AG10803 (cell line): Measurements from ENCODE around the gene MYRF.

Experiments used
- DNase-seq: peaks from one replicate; pipeline ENCODE4 v3.0.0; 2010; ENCODE audit warnings: low read depth
- H3K4me3 ChIP-seq: 2 replicates; pipeline ENCODE4 v1.5.1; 2011; ENCODE audit warnings: mild to moderate bottlenecking, low read length, control low read depth
- TF ChIP-seq, protein P1 (sequence below): conservative IDR thresholded peaks from 2 replicates; pipeline ENCODE4 v1.5.1; 2011; ENCODE audit warnings: mild to moderate bottlenecking, low read length, control low read depth, inconsistent platforms

Gene MYRF

DNA sequence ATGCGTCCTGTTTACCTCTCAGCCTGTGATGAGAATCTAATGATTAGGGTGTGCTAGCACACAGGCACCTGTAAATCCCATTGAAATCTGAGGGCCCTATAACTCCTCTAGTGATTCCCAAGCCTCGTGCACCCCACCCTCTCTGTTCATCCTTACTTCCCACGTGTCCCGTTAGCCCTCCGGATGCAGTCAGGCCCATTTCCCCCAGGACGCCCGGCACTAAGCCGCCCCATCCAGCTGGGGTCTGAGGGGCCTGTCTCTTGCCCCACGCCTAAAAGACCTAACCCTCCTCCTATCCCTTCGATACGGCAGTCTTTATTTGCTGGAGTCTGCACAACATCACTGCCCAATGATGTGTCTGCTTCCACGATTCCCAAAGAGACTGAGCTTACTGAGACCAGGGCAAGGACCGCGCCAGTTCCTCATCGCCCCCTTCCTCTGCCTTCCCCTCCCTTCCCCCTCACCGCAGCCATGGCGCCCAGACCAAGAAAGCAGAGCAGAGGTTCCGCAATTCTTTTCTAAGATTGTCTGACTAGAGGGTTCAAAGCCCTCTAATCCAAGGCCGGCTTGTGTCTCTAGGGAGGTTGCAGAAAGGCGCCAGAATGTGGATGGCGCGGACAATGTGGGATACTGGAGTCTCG lies 74.6 kb downstream of the MYRF start:
- H3K4me3 ChIP-seq = peak overlapping the region; percentile 84
- TF ChIP-seq, protein P1, sequence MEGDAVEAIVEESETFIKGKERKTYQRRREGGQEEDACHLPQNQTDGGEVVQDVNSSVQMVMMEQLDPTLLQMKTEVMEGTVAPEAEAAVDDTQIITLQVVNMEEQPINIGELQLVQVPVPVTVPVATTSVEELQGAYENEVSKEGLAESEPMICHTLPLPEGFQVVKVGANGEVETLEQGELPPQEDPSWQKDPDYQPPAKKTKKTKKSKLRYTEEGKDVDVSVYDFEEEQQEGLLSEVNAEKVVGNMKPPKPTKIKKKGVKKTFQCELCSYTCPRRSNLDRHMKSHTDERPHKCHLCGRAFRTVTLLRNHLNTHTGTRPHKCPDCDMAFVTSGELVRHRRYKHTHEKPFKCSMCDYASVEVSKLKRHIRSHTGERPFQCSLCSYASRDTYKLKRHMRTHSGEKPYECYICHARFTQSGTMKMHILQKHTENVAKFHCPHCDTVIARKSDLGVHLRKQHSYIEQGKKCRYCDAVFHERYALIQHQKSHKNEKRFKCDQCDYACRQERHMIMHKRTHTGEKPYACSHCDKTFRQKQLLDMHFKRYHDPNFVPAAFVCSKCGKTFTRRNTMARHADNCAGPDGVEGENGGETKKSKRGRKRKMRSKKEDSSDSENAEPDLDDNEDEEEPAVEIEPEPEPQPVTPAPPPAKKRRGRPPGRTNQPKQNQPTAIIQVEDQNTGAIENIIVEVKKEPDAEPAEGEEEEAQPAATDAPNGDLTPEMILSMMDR = no peak
- no peak for DNase-seq

- TF ChIP-seq, protein P1 = no peak
- peak; percentile 90 for DNase-seq
- peak within 1 kb of the TSS; percentile 84 for H3K4me3 ChIP-seq
Observed at GRCh38 chr11:61827571-61828378, 75.3 kb downstream of the MYRF start, which contains the start of gene FADS2. Gene FADS2, plus strand, starts transcription at chr11:61828300. Its CDS starts 91 bp downstream, at chr11:61828391.

- peak overlapping the region; percentile 84 for H3K4me3 ChIP-seq
- TF ChIP-seq, protein P1 = no peak
- DNase-seq = no peak
Observed at GRCh38 chr11:61828379-61828628, 75.9 kb downstream of the MYRF start.

DNA sequence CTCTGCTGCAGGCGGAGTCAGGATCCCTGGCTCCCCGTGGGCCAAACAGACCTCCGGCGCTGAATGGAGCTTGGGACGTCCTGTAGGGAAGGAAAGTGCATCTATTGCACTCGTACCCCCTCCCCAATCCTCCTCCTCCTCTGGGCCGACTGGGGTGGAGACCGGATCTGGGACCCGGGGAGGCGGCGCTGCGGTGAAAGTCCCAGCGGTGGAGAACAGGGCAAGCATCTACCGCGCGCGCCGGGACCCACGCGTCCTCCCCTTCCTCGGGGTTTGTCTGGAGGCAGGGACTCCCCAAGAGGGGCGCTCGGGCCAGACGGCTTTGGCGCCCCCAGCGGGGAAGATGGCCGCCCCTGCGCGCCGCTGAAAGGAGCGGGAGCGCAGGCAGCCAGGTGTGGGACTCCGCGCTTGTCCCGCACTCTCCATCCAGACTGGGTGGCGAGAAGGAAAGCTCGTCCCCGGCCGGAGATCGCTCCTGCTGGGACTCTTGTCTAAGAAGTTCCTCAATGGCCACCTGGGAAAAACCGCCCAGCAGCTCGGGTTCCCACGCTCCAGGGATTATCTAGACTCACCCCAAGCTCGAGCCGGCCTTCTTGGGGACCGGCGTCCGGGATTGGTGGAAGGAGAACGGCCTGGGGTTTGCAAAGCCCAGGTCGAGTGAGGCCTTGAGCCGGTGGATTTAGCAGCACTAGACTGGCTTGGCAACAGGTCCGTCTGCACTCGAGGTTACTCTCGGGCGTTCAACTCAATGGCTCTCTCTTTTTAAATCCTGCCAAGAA lies 76.4 kb downstream of the MYRF start:
- TF ChIP-seq, protein P1 = peak; percentile 37
- peak overlapping the region; percentile 84 for H3K4me3 ChIP-seq
- DNase-seq = peak; percentile 24

- H3K4me3 ChIP-seq = peak overlapping the region; percentile 84
- TF ChIP-seq, protein P1 = no peak
- DNase-seq = no peak
Observed at GRCh38 chr11:61829806-61830205, 77.4 kb downstream of the MYRF start.

GRCh38 chr11:61830237-61831105 lies 78.0 kb downstream of the MYRF start:
- peak overlapping the region; percentile 84 for H3K4me3 ChIP-seq
- TF ChIP-seq, protein P1 = no peak
- peak; percentile 65 for DNase-seq
